ENCODE results near the gene TUBE1. TPM values are rescaled to one million over a fixed set of nuclear protein-coding genes. Genes with fewer than 3 reads are reported as not detected.

The TUBE1 gene
- total and polyA plus RNA-seq, 10 of the 15 experiments (the other 5 are each of a cell fraction or from before 2014, with no cell fraction given), result 6.3 to 25.2 (median 13.6) TPM

DNA sequence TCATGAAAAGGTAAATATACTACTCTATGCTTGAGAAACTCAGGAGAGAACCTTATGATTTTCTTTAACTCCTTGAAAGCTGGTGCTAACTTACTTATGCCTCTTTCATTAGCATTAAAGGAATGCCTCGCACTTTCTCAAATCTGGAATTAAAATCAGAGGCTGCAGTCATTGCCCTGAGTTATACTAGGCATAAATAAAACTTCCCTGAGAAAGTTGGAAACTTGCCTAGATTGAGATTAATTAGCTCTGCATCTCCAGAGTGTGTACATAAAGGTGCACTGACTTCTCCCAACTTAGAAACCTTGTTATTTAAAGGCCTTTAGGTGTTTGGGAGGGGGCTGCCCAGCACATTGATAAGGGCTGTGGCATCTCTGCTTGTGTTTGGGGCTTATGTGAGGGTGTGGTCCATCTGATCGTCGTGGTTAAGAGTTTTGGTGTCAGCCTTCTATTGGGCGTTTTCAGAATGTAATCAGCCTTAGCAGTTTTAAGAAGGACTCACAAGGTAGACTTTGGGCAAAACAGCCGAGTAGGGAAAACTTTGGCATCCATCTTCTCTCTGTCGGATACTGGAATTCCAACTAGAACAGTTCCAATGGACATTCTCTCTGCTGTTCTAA is 65.5 kb downstream of the TUBE1 start:
- ATAC-seq, result no peak

More for the DNA sequence above, 65.5 kb downstream of the TUBE1 start:
- DNase-seq (ENCODE audit: low read depth, low spot score), result no peak
- WGBS (ENCODE audit: insufficient coverage, insufficient replicate concordance, low lambda C conversion rate, missing lambda C conversion rate), result 37% methylated on average over 6 of the region's 6 CpGs
- in situ Hi-C loops (cut with MboI) (no loop called here), intact Hi-C loops (cut with micrococcal nuclease; ENCODE audit: unreplicated experiment) (no loop called here)
- no peak overlapping the region for H2AFZ ChIP-seq (ENCODE audit: control insufficient read depth, low read depth, low read length)
- H3K9me3 ChIP-seq (replicated peaks; ENCODE audit: control insufficient read depth, insufficient read depth, low read length), result no peaks in the 10 kb centered on the region; the same call in 2 of the 3 replicates
- ChIA-PET POLR2A (no interaction called here), SMC1A (ENCODE audit: uncharacterized antibody, unreplicated experiment) (interaction anchor here (1.7 kb wide), 2 partner anchors 11 to 14 kb away, joined by 8 to 11 read pairs; no protein-coding TSS in a partner anchor), RAD21 (ENCODE audit: unreplicated experiment) (no interaction called here), CTCF (interaction anchor here (0.6 to 1.0 kb wide), 2 partner anchors 25 to 332 kb away, joined by 3 read pairs; no protein-coding TSS in a partner anchor)
- H3K4me1 ChIP-seq (ENCODE audit: control insufficient read depth, insufficient read depth, low read length), result peaks cover 6% of the 10 kb centered on the region; the same call in 1 of the 2 replicates
- no peak overlapping the region for H3K4me2 ChIP-seq (ENCODE audit: control insufficient read depth, insufficient read depth)
- H4K20me1 ChIP-seq (ENCODE audit: control insufficient read depth, insufficient read depth), result no peaks in the 10 kb centered on the region
- H3K79me2 ChIP-seq (ENCODE audit: control insufficient read depth, insufficient read depth, low read length), result no peaks in the 10 kb centered on the region
- H3K27ac ChIP-seq (ENCODE audit: control insufficient read depth, insufficient read depth), result no peak overlapping the region
- H3K36me3 ChIP-seq (ENCODE audit: control insufficient read depth in 2 of 2, insufficient read depth in 2 of 2, low read length in 1 of 2), result no peaks in the 10 kb centered on the region
- H3K4me3 ChIP-seq, result no peak overlapping the region
- no TSS peak for BruUV-seq (replicated peaks)
- no peaks in the 10 kb centered on the region for H3K27me3 ChIP-seq (replicated peaks in 1 of 2; ENCODE audit: control insufficient read depth in 2 of 2, insufficient read depth in 2 of 2, low read length in 1 of 2)
- no peak for FAIRE-seq
- H3K9ac ChIP-seq (ENCODE audit: control insufficient read depth, insufficient read depth, low read length), result no peak overlapping the region
- no peak for TF ChIP-seq MEF2B (IDR thresholded peaks at IDR 0.05; ENCODE audit: partially characterized antibody, poor library complexity, severe bottlenecking)
- TF ChIP-seq KLF5 (IDR thresholded peaks at IDR 0.05; ENCODE audit: partially characterized antibody), result no peak
- no peak for TF ChIP-seq SPI1 (IDR thresholded peaks at IDR 0.05; ENCODE audit: borderline replicate concordance, insufficient read depth, low read depth, low read length)
- TF ChIP-seq PBX3 (IDR thresholded peaks at IDR 0.05; ENCODE audit: insufficient replicate concordance, low read depth, low read length), result no peak
- no peak for TF ChIP-seq LARP7 (IDR thresholded peaks at IDR 0.05)
- no peak for TF ChIP-seq HDGF (IDR thresholded peaks at IDR 0.05)
- no peak for TF ChIP-seq SIX5 (IDR thresholded peaks at IDR 0.05; ENCODE audit: low read depth, low read length, severe bottlenecking)
- TF ChIP-seq NFXL1 (IDR thresholded peaks at IDR 0.05; ENCODE audit: borderline replicate concordance), result no peak
- no peak for TF ChIP-seq FOXM1 (IDR thresholded peaks at IDR 0.05; ENCODE audit: low read depth, low read length)
- no peak for TF ChIP-seq MYC (IDR thresholded peaks at IDR 0.05; ENCODE audit: insufficient read depth, insufficient read length, insufficient replicate concordance, low read length, severe bottlenecking)
- TF ChIP-seq BMI1 (IDR thresholded peaks at IDR 0.05; ENCODE audit: borderline replicate concordance), result no peak
- TF ChIP-seq BCL3 (IDR thresholded peaks at IDR 0.05; ENCODE audit: borderline replicate concordance, insufficient read depth, low read depth, low read length, poor library complexity, severe bottlenecking), result no peak
- TF ChIP-seq NBN (IDR thresholded peaks at IDR 0.05), result no peak
- TF ChIP-seq ZBTB40 (IDR thresholded peaks at IDR 0.05; ENCODE audit: borderline replicate concordance), result no peak

Measured in GM12878 (cell line).